ENCODE results near the gene SLC9A3.

Gene SLC9A3

DNA sequence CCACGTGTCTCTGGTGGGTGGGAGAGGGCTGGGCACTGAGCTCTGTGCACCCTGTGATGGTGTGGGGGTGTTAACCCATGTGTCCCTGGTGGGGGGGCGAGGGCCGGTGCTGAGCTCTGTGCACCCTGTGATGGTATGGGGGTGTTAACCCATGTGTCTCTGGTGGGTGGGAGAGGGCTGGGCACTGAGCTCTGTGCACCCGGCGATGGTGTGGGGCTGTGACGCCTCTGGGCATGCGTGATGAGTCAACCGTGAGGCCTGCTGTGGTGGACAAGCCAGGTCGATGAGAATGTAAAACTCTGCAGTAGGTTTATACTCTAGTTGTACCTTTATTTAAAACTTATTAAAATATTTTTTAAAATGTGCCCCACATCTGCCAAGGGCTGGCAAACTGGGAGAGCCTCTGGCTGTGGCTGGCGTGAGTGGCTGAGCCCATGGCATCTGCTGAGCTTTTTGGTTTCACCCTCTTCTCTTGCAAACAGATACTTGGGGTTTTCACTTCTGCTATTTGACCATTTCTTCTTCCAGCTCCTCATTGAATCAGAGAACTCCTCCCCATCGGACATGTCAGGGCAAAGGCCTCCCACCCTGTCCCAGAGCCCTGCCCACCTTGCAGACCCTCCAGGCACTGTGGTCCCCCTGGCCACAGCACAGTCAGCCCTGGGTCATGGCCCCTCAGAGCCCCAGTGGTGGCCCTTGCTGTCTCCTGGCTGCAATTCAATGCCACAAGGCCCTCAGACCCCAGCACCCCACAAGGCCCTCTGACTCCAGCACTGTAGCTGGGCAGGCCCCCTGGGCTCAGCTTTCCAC lies 99.7 kb downstream of the SLC9A3 start:
- H3K4me3 Mint-ChIP-seq: no peak overlapping the region
- H3K4me1 Mint-ChIP-seq (ENCODE audit: low read depth): peaks cover 12% of the 10 kb centered on the region
- H3K27ac Mint-ChIP-seq: no peak overlapping the region
- H3K36me3 Mint-ChIP-seq: peaks cover 9% of the 10 kb centered on the region
- H3K27me3 Mint-ChIP-seq: no peaks in the 10 kb centered on the region
- H3K9me3 Mint-ChIP-seq (ENCODE audit: low read depth): no peaks in the 10 kb centered on the region

DNA sequence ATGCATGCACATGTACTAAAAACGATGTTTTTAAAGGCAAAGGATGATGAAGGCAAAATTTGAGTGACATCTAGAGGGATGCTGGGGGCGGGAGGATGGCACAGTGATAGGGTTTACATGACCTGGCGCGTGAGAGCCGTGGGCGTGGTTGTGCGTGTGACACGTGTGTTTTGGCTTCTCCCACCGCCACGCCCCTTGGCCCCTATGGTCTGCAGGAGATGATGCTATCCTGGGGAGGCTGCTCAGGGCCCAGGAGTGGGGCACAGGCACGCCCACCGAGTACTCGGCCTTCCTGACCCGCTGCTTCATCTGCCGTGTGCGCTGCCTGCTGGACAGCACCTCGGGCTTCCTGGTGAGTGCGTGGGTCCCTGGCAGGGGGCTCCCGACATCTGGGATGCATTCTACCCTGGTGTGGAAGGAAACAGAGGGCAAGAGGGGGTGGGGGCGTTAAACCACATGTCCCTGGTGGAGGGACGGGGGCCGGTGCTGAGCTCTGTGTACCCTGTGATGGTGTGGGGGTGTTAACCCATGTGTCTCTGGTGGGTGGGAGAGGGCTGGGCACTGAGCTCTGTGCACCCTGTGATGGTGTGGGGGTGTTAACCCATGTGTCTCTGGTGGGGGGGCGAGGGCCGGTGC lies 100.5 kb downstream of the SLC9A3 start:
- H3K36me3 Mint-ChIP-seq: peaks cover 6% of the 10 kb centered on the region
- H3K4me1 Mint-ChIP-seq (ENCODE audit: low read depth): peaks cover 12% of the 10 kb centered on the region
- H3K27me3 Mint-ChIP-seq: no peaks in the 10 kb centered on the region
- peak overlapping the region; percentile 68 for H3K27ac Mint-ChIP-seq
- H3K9me3 Mint-ChIP-seq (ENCODE audit: low read depth): no peaks in the 10 kb centered on the region
- H3K4me3 Mint-ChIP-seq: no peak overlapping the region

DNA sequence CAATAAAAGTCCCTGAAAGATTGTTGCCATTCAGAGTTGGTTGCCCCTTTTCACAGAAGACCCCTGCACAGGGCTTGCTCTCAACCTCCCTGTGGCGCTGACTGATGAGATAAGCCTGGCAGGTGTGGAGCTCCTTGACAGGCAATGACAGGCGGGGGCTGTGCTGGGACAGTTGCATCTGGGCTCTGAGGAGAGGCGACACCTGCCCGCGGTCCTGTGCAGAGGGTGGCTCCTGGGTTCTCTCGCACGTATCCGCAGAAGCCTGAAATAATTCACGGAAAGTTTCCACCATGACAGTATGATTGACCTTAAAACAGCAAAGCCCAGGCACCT lies 101.0 kb downstream of the SLC9A3 start:
- no peaks in the 10 kb centered on the region for H3K27me3 Mint-ChIP-seq
- peak overlapping the region; percentile 68 for H3K27ac Mint-ChIP-seq
- peaks cover 6% of the 10 kb centered on the region for H3K36me3 Mint-ChIP-seq
- no peaks in the 10 kb centered on the region for H3K9me3 Mint-ChIP-seq (ENCODE audit: low read depth)
- peaks cover 12% of the 10 kb centered on the region for H3K4me1 Mint-ChIP-seq (ENCODE audit: low read depth)
- H3K4me3 Mint-ChIP-seq: no peak overlapping the region

DNA sequence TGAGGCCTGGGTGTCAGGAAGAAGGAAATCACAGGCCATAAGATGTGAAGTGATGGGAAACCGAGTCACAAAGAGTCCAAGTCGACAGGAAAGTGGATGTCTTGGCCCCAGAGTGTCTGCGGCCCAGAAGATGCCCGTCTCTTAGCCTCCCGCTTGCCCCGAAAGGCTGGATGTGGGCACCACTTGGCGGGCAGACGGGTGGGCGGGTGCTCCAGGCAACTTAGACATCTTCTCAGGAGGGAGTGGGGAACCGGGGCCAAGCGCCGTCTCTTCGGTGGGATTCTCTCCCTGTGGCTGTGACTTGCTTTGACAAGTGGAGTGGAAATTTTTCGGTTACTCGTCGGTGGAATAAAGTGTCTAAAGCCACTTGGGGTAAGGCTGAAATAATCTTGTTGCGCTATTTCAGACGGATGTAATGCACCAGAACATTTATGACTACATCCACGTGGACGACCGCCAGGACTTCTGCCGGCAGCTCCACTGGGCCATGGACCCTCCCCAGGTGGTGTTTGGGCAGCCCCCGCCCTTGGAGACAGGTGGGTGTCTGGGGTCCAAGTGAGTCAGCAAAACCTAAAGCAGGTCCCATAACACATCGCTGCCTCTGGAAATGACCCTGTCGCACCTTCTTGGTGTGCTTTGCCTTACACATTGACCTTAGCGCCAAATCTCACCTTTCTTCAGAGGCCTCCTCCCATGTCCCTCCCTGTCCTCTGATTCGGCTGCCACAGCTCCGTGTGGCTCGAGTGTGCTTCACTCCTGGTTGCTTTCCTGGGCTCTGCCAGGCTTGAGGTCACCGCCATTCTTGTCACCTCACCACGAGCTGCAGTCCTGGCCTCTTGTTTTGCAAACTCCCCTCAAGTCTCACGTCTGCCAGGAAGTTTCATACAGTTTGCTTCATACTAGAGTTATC lies 101.7 kb downstream of the SLC9A3 start:
- H3K4me3 Mint-ChIP-seq: no peak overlapping the region
- peaks cover 4% of the 10 kb centered on the region for H3K36me3 Mint-ChIP-seq
- H3K4me1 Mint-ChIP-seq (ENCODE audit: low read depth): peaks cover 12% of the 10 kb centered on the region
- no peaks in the 10 kb centered on the region for H3K9me3 Mint-ChIP-seq (ENCODE audit: low read depth)
- H3K27me3 Mint-ChIP-seq: no peaks in the 10 kb centered on the region
- H3K27ac Mint-ChIP-seq: peak overlapping the region; percentile 68

DNA sequence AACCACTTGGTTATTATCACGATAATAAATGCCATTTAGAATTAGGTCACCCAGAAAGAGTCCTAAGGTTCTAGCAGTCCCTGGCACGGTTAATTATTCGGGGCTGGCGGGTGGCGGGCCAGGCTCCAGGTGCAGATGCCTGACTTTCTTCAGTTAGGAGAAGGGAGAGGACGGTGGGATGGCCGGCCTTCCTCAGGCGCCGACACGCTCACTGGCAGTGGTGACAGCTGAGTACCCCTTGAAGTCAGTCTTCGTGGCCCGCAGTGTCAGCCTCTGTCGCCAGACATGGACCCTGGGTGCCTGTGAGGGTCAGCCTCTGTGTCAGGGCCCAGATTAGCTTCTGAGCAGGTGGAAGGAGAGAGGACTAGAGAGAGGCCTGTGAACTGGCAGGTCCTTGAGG lies 102.3 kb downstream of the SLC9A3 start:
- peaks cover 12% of the 10 kb centered on the region for H3K4me1 Mint-ChIP-seq (ENCODE audit: low read depth)
- H3K4me3 Mint-ChIP-seq: no peak overlapping the region
- H3K27ac Mint-ChIP-seq: no peak overlapping the region
- no peaks in the 10 kb centered on the region for H3K9me3 Mint-ChIP-seq (ENCODE audit: low read depth)
- H3K36me3 Mint-ChIP-seq: peaks cover 4% of the 10 kb centered on the region
- H3K27me3 Mint-ChIP-seq: no peaks in the 10 kb centered on the region

- H3K27ac Mint-ChIP-seq: no peak overlapping the region
- no peak overlapping the region for H3K4me3 Mint-ChIP-seq
- H3K27me3 Mint-ChIP-seq: no peaks in the 10 kb centered on the region
- peaks cover 12% of the 10 kb centered on the region for H3K4me1 Mint-ChIP-seq (ENCODE audit: low read depth)
- H3K36me3 Mint-ChIP-seq: peaks cover 4% of the 10 kb centered on the region
- no peaks in the 10 kb centered on the region for H3K9me3 Mint-ChIP-seq (ENCODE audit: low read depth)
Observed at GRCh38 chr5:421287-421880, 102.9 kb downstream of the SLC9A3 start.

DNA sequence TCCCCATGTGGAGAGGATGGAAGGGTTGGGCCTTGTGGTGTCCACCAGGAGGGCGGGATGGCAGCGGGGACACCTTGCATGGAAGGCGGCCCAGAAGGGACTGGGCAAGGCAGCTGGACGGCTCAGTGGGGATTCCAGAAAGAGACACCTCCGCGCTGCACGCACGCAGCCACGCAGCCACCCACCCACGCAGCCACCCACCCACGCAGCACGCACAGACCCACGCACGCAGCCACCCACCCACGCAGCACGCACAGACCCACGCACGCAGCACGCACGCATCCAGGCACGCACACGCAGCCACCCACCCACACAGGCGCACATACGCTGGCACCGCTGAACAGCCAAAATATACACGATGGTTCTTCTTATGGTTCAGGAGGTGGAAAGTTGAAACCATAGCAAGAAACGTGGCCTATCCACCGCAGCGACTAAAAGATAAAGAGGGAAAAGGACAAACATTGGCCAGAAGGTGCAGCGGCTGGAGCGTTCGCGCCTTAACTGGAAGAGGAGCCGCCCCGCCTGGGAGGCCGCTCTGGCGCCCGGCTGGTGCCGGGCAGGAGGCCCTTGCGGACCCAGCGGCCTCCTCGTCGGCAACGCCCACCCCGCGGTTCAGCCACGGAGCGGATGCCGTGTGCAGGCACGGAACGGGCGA lies 103.5 kb downstream of the SLC9A3 start:
- peaks cover 4% of the 10 kb centered on the region for H3K36me3 Mint-ChIP-seq
- no peak overlapping the region for H3K4me3 Mint-ChIP-seq
- peaks cover 12% of the 10 kb centered on the region for H3K4me1 Mint-ChIP-seq (ENCODE audit: low read depth)
- no peak overlapping the region for H3K27ac Mint-ChIP-seq
- no peaks in the 10 kb centered on the region for H3K9me3 Mint-ChIP-seq (ENCODE audit: low read depth)
- no peaks in the 10 kb centered on the region for H3K27me3 Mint-ChIP-seq
